AG08395 (cell line): ENCODE measurements around the gene RASSF10.

Source experiments
- DNase-seq: peaks from one replicate; pipeline ENCODE4 v3.0.0; 2012; ENCODE audit warnings: mixed read lengths, low spot score

RASSF10 gene

DNA sequence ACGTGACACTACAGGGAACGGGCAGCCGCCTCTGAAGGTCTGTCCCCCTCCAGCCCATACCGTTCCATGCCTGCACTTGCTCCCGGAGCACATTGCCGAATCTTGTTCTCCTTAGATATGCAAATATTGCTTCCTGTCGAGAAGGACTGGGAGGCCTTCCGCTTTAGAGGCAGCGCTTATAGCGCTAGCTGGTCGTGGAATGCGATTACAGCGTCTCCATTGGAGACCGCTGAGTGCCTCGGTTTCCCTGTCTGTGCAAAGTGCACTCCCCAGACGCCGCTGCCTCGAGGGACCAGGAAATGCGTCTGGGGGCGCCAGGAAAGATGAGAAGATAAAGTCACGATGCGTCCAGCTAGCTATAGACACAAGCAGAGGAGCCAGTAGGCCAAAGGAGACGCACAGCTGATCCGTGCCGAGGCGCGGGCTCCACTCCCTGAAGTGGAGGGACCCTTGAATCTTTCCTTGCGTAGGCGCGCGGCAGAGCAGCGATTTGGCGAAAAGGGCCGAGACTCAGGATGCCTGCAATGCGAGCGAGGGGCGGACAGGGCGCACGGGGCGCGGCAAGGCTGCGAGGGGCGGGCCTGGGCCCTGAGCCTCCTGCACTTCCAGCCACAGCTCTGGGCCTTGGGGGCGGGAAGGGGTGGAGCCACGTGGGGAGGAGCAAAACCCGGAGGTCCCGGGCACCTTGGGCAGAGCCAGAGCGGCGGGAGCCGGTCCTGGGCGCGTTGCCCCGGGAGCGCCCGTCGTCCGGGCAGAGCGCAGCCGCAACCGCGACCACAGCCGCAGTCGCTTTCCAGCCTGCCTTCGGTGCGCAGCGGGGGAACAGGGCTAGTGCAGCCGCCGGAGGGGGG lies at the start of gene RASSF10:
RASSF10 (plus strand) TSS at position 692 of the 851 bp plus-strand sequence. CDS start 261 bp downstream, outside the sequence.
- peak; percentile 31 for DNase-seq

- peak; percentile 37 for DNase-seq
These were observed 47.5 kb upstream of the RASSF10 start for GRCh38 chr11:12961615-12962014.

- DNase-seq: no peak
These were observed 46.8 kb upstream of the RASSF10 start for GRCh38 chr11:12962306-12962705.

- no peak for DNase-seq
These were observed 46.1 kb upstream of the RASSF10 start for GRCh38 chr11:12963051-12963450.

- peak; percentile 88 for DNase-seq
These were observed 45.2 kb upstream of the RASSF10 start for GRCh38 chr11:12963792-12964536.

DNA sequence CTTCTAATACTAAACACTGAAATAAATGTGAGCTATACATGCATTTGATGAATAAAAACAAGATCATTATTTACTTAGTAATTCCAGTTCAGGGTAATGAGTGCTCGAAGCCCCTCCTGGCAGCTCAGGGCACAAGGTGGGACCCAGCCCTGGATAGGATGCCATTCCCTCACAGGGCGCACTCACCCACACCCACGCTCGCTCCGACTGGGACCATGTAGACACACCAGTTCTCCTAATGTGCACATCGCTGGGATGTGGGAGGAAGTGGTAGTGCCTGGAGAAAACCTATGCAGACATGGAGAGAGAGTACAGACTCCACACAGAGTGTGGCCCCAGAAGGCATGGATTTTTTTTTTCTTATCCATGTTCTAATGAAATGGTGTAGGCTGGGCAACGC lies 44.5 kb upstream of the RASSF10 start:
- DNase-seq: no peak

- DNase-seq: no peak
These were observed 43.1 kb upstream of the RASSF10 start for GRCh38 chr11:12966002-12966401.

- no peak for DNase-seq
These were observed 41.0 kb upstream of the RASSF10 start for GRCh38 chr11:12968101-12968500.

- DNase-seq: no peak
These were observed 40.3 kb upstream of the RASSF10 start for GRCh38 chr11:12968826-12969225.

GRCh38 chr11:12971955-12972354 lies 37.2 kb upstream of the RASSF10 start:
- DNase-seq: no peak

GRCh38 chr11:12973528-12974181 lies 35.5 kb upstream of the RASSF10 start:
- DNase-seq: no peak

DNA sequence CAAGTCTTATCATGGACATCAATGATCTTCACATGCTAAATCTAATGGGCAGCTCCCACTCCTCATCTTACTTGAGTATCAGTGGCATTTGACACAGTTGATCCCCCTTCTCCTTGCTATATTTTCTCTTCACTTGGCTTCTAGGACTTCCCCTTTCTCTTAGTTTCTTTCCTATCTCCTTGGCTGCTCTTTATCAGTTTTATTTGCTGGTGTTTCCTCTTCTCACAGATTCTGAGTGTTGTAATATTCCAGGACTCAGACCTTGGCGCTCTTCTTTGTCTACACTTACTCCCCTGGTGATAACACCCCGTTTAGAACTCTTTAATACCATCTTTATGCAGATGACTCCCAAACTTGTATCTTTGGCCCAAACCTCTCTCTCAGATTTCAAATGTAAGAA lies 33.9 kb upstream of the RASSF10 start:
- DNase-seq: no peak

DNA sequence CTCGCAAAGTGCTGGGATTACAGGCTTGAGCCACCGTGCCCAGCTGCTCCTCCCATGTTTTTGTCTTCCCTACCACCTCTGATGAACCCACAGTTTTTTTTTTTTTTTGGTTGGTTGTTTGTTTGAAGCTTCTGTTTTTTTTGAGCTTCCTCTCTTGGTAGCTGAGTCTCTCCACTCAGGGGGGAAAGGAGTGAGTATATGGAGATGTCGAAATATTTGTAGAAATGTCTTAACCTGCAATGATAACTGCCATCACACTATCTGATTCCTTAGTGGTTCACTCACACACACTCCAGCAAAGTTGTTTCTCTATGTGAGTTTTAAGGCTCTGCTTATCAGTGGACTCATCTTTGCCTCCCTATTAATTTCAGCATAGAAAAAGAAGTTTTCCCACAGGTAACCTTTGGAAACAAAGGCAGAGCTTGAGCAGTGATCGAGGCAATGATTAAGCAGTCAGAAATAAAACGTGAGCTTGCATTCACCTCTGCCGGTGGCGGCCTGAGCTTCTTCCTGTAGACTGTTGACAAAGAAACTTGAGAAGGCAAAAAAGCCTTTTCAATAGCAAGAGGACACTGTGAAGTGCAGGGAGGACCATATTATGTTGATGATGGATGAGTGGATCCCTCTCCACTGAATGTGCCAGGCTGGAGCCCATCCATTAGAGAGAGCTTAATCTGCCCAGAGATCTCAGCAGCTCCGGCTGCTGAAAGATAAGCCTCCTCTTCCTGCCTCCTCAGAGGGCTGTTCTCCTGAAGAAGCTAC lies 29.0 kb upstream of the RASSF10 start:
- no peak for DNase-seq

DNA sequence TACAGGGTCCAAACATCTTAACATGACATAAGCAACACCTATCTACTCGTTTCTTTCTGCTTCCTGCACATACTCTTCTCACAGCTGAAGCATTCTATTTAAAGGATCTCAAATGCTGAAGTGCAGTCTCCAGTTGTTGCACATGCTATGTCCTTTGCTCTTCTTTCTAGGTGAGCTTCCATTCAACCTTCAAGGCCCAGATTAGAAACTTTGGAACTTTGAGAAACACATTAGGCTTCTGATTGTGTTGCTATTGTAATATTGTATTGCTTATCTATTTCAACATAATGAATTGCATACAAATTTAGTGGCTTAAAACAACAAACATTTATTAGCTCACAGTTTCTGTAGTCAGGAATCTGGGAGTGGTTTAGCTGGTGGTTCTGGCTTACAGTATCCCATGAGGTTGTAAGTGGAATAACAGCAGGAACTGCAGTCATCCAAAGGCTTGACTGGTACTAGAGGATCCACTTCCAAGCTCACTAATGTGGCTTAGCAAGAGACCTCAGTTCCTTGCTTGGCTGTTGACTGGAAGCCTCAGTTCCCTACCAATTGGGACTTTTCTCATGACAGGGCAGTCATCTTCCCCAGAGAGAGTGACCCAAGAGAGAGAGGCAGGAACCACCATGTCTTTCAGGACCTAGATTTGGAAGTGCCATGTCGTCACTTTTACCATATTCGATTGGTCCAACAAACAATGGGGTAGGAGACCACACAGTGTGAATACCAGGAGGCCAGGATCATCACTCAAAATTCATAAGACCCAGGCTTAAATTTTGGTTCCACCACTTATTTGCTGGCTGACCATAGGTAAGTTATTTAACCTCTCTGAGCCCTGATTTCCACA lies 27.2 kb upstream of the RASSF10 start:
- no peak for DNase-seq

DNA sequence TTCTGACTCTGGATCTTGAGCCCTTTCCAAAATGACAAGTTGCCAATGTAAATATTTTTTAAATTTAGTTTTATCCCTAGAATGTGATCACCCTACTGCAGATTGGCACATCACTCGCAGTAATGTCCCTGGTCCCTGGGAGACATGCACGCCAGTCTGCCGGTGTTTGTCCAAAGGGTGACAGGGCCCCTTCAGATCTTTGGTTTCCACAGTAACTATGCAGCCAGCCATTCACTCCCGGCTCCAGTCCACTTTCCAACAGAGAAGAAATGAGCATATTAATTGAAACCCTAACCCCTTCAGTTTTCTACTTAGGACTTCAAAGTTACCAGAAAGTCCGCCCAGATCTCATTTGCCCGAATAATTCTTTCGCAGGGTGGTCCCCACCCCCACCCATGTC lies 25.8 kb upstream of the RASSF10 start:
- DNase-seq: no peak

- no peak for DNase-seq
These were observed 22.8 kb upstream of the RASSF10 start for GRCh38 chr11:12986194-12986898.

DNA sequence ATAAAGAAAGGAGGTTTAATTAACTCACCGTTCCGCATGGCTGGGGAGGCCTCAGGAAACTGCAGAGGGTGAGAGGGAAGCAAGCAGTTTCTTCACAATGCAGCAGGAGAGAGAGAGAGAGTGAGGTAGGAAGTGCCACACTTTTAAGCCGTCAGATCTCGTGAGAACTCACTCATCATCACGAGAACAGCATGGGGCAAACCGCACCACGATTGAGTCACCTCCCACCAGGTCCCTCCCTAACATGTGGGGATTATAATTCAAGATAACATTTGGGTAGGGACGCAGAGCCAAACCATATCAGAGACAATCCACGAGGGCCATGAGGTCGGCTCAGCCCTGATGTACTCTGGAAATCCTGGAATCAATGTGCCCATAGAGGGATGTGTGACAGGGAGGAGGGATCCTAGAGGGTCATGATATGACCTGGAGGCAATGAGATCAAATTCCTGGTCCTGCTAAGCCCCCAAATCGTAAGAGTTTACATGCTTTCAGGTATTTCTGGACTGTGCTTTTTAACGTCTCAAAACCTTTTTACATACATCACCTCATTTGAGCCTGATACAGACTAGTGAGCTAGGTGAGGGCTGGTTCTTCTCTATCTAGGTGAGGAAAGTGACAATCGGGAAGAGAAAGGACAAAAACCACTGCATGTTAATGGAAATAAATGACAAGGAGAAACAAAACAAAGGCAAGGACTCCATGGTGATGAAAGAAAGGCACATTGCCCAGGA lies 19.5 kb upstream of the RASSF10 start:
- DNase-seq: no peak

DNA sequence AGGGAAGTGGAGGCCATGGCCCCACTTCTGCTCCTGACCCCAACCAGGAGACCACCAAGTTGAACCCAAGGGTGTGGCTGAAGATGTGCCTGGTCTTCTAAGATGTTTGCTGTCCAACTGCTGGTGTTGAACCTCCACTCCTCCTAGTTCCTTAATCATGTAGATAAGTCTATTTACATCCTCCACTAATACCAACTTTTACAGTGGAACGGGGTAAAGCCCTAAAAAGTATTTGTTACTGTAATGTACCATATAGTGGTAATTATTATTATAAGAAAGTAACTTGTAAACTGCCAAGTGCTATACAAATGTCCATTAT lies 19.0 kb upstream of the RASSF10 start:
- no peak for DNase-seq

DNA sequence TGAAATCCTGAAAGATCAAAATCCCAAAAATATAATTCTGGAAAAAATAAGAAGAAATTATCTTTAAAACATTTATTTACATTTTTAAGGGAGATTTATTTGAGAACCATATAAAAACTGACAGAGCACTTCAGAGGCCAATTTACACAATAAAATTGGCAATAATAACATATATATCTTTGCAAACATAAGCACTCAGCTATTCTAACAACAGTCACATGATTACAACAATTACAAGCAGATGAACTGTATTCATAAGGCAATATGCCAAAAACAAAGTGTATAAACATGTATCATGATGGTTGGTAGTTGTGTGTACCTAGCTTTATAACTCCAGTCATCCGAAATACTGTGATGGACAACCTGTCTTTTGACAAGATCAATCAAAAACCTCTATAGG lies 17.7 kb upstream of the RASSF10 start:
- no peak for DNase-seq

DNA sequence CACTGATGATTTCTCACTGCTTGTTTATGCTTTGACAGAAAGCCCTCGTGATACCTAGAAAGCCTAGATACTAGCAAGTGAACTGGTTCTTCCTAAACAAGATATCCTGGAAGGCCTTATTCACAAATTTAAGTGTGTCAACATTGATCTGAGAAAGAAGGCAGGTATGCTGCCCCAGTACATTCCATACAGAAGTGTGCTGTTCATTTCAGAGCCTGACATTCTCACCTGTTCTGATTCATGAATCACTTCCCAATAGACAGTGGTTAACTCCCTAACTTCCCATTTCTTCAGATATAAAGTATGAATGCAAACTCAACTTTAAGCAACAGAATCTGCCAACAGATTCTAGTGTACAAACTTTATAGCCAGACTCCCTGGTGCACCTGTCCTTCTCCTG lies 15.5 kb upstream of the RASSF10 start:
- DNase-seq: no peak
